Activated CD4-positive, alpha-beta T cell treated with anti-CD3 and anti-CD28 coated beads, Interleukin-2, amount 50 U/mL, for 48 hours (primary cell): ENCODE results near the gene EXOC4.

ENCODE experiments used
- DNase-seq, 2 experiments: peaks; one replicate each; pipeline ENCODE4 v3.0.0-alpha.2; 2020

EXOC4 gene

DNA sequence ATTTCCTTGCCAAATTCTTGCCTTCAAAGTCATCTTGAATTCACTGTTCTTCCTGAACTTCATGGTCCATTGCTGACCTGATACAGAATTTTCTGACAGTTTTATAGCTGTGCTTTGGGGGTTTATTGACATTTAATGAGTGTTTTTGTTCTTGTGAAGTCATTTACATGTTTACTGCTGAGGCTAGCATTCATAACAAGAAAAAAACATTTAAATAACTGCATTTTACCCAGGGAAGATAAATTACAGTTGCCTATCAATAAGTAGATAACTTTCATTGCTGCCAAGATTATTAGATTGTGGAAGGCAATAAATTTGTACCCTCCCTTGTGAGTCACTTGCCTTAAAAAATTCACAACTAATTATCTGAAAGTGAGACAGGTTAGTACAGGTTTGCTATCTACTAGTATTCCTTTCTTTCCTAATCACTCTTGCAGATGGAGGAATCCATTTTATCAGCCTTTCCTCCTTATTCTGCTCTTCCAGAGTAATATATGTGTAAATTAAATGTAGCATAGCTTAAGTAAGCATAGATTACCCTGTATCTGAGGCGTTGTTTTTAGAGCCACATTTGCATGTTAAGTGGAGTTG, 178.4 kb downstream of the EXOC4 start:
- no peak for DNase-seq

DNA sequence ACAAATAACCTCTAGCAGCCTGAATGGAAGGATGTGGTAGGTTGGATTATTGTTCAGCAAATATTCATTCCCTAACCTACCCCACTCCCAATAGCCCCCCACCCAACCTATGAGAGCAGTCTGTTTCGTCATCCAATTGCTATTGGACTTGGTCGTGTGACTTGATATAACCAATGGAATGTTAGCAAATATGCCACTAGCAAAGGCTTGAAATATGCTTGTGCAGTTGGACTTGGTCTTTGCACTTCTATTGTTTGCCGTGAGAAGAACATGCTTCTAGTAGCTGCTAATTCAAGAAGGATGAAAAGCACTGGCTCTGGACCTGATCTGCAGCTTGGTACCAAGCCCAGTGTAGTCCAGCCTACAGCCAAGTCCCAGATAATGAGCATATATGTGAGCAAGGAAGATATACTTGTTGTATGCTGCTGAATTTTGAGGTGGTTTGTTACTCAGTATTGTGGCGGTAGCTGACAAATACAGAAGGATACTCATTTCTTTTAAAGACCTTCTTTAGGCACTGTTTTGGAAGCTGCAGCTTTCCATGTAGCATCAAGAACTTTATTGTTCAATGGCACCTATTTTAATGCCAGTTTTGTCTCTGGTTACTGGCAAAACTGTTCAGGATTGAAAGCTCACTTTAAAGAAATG, 180.4 kb downstream of the EXOC4 start:
- no peak for DNase-seq

DNA sequence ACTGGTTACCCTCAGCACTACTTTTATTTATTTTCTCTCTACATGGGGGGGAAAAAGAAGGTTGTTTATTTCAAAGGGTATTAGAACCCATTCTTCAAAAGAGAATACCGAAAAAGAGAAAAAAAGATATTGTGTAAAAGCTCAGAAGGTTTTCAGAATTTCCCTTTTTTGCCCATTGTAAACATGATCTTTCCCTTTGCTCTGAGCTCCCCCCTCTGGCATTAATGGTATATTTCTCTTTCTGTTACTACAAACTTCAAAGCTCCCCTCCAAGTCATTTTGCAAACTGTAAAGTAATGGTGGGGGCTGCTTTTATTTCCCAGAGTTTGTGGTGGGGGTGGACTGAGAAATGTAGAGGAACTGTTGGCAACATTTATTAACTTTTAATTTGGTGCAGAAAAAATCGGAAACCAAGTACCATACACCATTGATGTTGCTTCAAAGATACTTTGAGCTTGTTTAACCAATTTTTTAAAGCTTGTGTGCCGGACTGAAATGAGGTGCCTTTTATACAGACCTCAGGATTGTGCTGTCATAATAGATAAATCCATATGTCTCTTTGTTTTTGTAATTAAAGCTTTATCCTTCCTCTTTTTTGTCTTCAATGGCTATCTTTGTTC, 181.5 kb downstream of the EXOC4 start:
- no peak for DNase-seq

DNA sequence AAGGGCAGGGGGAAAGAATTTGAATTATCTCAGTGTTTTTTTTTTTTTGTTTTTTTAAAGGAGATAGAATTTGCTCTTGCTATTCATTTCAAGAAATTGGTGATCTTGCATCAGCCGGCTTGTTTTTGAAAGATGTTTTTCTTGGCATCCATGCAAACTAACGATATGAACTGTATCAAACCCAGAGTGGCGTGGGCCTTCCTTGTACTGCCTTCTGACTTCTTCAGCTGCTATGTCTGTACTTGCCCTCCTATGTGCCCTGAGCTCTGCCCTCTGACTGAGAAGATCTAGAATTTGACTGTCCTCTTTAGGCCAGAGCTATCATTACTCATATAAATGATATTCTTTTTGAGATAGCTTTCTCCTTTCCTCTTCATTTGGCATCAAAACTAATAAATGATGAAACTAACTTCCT, 183.1 kb downstream of the EXOC4 start:
- no peak for DNase-seq

DNA sequence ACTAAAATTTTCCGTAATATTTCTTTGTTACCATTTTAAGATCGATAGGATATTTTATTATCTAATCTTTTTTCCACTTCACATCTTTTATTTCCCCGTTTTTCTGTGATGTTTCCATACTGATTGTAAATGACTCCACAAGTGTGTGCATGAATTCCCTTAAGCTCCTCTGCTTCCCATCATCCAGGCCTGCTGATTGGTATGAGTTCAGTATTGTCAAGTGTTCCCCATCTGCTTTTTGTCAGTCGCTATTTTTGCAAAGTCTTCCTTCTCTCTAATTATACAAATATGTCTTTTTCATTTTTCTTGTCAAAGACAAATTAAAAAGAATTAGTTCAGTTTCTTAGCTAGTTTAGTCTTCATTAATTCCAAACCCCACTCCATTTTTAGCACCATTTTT, 184.7 kb downstream of the EXOC4 start:
- DNase-seq: no peak

DNA sequence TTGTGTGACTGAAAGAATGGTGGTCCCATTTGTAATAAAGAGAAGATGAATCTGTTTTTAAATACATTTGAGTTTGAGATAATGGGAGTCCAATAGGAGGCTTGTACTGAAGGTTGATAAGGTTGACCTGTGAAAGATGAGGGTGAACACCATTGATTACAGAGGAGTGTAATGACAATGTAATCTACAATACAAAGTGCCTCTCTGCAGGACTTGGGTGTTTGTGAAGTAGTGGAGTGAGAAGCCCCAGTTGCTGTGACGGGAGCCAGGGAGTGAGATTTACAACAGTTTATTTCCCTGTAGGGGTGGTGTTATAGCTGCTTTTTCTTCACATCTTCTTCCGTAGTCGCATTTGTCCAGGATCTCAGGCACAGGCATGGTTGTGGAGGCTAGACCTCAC, 189.9 kb downstream of the EXOC4 start:
- no peak for DNase-seq

DNA sequence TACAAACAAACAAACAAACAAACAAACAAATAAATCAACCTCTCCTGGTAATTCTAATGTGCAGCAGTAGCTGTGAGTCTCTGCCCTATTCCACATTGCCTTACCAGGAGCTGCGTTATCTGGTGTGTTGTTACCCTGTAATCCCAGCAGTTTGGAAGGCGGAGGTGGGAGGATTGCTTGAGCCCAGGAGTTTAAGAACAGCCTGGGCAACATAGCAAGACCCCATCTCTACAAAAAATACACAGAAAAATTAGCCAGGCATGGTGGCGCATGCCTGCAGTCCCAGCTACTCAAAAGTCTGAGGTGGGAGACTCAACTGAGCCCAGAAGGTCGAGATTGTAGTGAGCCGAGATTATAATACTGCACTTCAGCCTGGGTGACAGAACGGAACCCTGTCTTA, 192.7 kb downstream of the EXOC4 start:
- no peak for DNase-seq

DNA sequence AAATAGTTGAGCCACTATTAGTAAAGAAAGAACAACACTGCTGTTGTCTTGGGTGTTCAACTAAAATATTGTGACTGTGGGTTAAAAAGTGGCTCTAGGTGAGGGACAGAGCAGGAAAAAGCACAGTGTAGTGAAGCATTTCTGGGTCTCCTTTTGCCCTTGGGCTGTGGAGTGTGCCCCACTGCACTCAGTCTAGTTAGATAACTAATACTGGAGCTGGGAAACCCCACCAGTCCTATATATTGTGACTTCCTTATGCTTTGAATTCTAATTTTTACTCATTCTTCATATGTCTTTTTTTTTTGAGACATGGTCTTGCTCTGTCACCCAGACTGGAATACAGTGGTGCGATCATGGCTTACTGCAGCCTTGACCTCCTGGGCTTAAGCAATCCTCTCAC, 195.1 kb downstream of the EXOC4 start:
- DNase-seq: no peak

DNA sequence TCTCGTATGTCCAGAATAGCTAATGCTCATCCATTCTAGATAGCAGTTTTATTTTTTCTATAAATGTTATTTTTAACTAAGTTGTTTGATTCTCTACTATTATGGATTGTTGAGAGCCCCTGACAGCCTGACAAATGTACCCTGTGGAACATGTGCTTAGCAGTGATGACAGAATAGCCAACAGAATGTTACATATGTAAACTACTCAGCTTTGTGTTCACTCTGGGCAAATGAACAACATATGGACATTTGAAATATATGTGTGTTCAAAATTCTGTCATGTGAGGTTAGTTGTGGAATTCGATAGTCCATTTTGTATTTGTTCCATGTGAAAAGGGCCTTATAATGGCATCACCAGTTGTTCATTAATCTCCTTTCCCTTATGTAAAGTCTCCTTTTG, 199.7 kb downstream of the EXOC4 start:
- DNase-seq: no peak

DNA sequence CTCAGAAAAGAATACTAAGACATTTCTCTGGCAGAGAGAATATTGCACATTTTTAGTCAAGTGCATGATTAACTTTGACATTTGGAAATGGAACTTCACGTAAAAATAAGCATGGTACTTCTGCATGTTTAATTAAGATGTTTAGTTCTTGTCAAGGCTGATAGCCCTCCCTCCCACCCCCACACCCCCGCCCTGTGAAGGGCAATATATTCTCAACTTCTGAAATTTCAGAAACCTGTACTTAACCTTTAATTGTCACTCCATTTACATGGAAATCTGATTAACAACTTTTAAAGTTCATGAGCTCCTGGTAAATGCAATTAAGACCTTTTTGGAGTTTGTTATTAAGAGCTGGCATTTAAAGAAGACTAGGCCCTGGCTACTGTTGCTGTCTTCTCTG, 205.8 kb downstream of the EXOC4 start:
- no peak for DNase-seq

DNA sequence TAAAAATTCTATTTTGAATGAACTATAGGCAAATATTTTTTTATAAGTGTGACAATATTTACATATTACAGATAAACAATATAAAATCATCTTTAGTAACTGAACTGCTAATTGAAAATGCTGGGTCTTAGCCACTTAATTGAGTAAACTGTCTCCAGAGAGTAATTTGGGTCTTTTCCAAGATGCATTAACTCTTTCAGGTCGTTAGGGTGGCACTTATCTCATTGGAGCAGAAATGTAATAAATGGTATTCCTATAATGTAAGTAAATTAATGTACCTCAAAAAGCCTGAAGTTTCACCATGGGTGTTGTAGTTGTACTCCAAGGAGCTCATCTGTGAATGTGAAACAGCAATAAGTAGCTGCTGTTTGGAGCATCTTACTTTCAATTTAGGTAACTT, 208.5 kb downstream of the EXOC4 start:
- no peak for DNase-seq

DNA sequence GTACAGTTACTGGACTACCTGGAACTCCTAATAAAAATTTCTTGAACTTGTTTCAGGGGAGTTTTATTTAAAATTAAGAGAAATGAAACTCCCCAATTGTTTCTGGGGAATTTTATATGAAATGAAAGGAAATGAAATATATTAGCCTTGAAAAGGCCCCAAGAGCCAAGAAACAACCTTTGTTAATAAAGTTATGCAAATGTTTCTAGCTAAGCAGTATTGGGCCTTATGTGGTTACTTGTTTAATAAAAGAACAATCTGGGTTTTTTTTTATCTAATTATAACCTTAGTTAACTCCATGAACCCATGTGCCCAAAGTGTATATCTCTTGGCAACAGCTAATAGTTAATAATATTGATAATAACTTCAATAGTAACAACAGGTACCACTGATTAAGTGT, 222.8 kb downstream of the EXOC4 start:
- no peak for DNase-seq

DNA sequence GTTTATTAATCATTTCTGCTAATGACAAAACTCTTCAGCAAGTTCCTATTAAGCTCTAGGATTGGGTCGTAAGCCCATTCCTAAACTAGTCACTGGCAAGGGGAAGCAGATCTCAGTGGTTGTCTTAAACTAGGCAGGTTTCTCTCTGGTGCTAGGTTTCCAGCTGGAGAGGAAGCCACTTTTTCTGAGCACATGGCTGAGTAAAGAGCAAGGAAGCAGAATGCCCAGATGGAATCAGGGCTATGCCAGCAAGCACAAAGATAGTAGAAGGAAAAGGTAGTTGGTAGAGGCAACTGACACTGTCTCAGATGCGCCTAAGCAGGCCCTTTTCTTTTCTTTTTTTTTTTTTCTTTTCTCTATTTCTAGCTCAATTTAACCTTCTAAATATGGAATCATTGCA, 224.9 kb downstream of the EXOC4 start:
- no peak for DNase-seq

DNA sequence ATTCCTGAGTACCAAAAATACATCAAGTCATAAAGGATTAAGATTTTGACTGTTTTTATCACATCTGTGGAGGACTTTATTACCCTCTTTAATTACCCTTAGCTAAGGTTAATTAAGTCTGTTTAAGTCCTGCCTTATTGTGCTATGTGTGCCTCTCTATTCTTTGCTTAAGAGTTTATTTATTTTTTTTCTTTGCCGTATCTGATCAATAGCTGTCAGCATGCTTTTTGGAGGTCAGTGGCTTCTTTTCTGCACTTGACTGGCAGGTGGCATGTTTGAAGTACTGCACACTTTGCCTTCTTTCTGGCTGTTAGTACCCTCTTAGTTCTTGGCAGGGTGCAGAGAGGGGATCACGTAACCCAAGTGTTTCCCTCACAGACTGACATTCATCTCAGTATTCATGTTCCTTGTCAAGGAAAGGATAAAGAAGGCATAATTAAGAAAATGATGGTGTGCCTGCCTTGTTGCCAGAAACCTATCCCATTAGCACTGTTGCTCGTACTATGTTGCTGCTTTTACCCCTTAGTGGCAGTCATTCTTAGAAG, 225.8 kb downstream of the EXOC4 start:
- DNase-seq: no peak

DNA sequence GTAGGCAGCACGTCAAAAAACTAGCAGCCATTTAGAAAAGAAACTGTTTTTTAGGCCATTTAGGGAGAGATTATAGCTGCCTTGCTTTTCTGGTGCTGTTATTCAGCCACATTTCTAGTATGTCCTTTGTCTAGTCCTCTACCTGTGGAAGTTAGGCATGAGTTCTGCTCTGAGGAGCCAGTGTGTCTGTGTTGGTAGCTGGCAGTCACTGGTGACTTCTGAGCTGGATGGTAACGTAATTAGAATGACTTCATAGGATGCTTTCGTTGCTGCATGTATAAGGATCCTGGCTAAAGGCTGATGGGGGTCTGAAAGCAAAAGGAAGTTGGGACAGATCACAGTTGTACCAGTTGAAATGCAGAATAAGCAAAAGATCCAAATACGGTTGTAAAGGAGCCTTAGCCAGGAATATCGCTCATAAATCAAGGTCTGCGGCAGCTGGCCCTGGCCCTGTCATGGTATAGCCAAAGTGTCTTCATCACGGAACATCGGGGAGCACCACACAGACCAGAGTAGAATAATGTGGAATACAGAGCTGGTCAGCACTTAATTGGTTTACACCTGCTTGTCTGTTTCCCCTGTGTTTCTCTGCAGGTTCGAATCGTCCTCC, 226.7 kb downstream of the EXOC4 start:
- DNase-seq: no peak

DNA sequence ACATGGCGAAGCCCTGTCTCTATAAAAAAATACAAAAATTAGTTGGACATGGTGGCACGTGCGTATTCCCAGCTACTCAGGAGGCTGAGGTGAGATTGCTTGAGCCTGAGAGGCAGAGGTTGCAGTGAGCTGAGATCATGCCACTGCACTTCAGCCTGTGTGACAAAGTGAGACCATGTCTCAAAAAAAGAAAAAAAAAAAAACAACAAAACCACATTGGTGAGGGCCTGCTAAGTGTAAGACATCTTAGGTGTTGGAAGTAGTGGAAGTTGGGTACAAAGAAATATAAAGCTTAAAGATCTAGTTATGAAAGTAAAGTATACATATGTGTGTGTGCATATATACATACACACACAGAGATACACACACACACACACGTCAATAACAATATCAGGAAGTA, 228.0 kb downstream of the EXOC4 start:
- no peak for DNase-seq

DNA sequence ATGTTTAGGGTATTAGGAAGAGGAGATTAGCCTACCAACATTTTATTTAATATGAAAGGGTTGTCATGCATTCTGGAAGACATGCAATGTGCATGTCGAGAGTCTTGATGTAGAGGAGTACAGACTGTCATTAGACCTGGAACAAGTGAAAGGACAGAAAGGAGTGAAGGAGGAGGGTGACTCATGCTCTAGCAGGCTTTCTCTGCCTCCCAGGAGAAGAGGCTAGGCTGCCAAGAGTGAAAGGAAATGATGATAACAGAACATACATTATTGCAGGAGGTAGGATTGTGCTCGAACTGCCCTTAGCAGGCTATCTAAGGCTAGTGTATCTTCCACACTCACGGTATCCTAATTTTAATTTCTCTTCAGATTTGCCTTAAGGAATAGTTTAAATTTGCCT, 228.8 kb downstream of the EXOC4 start:
- no peak for DNase-seq

DNA sequence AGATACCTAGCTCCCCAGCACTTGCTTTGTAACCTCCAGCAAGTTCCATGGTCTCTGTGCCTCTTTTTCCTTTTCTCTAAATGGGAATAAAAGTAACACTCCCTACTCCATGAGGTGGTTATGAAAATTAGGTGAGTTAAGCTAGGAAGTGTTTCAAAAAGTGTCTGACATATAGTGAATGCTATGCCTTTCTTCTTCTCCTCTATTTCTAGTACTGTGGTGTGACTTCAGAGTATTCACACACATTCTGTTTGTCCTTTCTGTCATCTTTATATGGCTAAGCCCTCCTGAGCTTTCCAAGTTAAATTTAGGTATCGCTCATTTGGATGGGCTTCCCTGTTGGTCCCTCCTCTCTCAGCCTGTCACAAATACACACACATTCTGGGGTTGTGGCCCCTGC, 229.7 kb downstream of the EXOC4 start:
- DNase-seq: no peak

DNA sequence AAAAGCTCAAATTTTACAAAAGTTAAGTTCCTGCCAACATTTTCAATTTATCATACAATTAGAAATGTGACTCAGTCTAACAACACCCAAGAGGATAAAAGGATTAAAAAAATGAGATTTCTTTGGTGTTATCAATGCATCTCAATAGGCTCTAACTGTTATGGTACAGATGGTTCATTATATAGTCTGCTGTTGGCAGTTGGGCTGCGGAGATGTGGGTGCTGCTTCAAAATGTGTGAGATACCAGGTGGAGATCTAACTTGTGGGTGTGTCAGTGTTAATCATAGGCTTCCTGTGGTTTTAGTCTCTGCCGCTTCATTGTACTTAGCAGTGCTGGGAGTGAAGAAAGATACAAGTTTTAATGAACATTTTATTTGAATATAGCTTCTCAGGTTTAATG, 231.2 kb downstream of the EXOC4 start:
- peak; percentile 15 to 21 for DNase-seq

DNA sequence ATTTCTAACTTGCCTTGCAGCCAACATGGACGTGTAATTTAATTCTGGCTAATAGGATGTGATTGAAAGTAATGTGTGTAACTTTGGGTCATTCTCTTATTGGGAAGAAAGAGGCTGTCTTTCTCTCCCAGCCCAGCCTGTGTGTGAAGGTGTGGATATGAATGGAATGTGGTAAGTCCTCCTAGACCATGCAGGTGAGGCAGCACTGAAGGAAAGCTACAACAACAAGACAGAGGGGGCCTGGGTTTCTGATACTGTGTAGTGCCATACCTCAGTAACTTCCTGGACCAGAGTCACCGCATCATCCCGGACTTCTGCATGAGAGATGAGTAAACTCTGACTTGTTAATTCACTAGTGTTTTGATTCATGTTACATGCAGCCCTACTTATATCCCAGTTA, 237.0 kb downstream of the EXOC4 start:
- DNase-seq: no peak

DNA sequence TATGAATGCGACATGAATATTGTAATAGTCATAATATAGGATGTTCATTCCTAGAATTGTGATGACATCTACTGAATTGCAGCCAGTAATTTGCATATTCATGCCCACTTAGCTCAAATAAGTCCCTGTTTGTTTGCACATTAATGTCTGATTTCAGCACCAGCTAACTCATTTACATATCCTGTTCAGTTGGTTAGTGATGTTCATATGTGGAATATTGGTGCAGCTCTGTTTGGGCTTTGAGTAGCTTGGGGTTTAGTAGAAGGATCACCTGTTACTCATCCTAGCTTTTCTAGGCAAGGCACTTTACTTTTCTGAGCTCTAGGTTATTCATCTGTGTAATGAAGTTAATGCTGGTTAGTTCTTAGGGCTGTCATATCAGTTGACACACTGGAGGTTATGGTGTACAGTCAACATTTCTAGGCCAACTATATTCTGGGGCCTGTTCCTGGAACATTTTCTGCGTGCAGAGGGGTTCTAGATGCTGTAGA, 238.4 kb downstream of the EXOC4 start:
- no peak for DNase-seq

DNA sequence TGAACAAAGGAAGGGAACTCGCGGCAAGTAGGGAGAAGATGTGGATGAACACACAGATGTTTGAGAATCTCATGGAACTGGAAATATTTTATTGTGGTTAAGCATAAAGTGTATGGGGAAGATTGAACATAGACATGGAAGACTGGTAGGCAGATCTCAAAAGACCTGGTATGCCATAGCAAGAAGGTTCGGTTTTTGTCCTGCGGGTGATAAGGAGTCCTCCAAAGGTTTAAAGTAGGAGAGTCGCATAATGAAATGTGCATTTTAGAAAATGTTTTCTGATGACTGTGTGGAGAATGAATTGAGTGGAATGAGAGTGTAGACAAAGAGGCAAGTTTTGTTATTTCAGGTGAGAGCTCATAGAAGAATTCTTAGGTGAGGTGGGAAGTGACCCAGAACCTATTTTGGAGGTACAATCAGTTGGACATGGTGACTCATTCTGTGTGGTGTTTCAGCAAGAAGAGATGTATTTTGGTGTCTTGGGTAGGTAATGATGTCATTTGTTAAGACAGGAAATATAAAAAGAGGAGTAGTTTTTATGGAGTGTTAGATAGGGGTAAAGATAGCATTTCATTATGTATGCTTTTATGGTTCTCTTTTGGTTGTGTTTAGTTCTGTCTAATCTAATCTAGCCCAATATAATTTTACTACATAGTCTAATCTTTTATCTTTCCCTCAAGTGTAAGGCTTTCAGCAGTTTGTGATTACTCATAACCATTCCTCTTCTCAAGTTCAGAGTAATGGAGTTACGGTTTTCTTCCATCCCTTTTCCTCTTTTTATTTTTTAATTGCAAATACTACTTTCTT, 239.2 kb downstream of the EXOC4 start:
- DNase-seq: no peak

DNA sequence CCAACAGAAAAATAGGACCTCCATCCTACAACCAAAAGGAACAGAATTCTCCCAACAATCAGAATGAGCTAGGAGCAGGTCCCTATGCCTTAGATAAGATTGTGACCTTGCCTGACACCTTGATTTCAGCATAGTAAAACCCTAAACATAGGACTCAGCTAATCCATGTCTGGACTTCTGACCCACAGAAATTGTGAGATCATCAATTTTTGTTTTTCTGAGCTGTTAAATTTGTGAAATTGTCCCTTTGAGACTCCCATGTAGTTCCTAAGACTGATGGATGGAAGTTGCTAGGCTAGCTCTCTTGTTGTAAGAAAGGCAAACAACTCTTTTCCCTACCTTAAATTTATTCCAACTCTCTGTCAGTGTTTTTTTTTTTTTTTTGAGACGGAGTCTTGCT, 244.2 kb downstream of the EXOC4 start:
- DNase-seq: no peak
